ENCODE results near the gene RNF19B.
"Not testable (repeated sequence)": the region's sequence is repeated elsewhere in the genome, so short reads cannot be mapped to it uniquely, and the experiment has no call there.

Gene RNF19B

DNA sequence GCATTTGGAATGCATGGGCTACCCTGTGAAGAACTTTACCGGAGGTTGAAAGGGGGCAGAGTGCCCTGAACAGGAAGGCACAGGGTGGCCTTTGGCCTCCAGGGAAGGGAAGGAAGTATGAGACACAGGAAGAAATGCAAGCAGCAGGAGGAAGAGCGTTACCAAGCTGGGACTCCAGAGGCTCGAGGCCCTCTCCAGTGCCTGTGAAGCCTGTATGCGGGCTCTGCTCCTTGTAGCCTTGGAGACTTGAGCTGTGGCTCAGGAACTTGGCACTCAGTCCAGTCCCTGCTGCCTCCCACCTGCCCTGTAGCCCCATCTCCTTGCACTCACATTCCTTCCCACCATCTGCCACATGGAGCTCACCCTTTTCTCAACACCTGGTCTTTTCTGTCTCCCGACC, 33.5 kb upstream of the RNF19B start:
- no peak for DNase-seq
- intact Hi-C loops (cut with DNase I): no loop called here

DNA sequence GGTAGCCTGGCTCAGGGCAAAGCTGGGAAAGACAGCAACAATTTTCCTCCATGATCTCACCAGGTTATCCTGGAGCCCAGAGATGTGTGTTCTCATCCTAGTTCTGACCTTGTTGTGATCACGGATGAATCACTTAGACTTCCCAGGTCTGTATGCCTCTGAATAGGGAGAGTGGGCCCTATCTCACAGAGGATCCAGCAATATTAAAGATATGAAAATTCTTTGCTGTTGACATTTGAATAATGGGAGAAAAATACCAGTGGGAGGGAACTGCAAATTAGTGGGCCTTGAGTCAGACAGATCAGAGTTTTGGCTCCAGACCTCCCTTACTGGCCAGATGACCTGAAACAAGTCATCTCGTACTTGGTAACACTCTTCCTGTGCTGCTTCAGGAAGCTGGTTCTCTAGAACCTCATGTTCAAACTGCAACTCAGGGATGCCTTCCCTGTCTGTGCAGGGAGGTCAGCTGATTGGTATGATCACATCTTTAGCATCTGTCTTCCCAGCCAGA, 32.8 kb upstream of the RNF19B start:
- intact Hi-C loops (cut with DNase I): no loop called here
- no peak for DNase-seq

DNA sequence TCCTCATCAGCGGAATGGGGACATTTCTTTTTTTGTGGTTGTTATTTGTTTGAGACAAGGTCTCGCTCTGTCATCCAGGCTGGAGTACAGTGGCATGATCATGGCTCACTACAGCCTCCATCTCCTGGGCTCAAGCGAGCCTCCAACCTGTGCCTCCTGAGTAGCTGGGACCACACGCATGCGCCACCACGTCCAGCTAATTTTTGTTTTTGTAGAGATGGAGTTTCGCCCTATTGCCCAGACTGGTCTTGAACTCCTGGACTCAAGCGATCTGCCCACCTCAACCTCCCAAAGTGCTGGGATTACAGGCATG, 28.7 kb upstream of the RNF19B start:
- intact Hi-C loops (cut with DNase I); DNase-seq: not testable (repeated sequence)

DNA sequence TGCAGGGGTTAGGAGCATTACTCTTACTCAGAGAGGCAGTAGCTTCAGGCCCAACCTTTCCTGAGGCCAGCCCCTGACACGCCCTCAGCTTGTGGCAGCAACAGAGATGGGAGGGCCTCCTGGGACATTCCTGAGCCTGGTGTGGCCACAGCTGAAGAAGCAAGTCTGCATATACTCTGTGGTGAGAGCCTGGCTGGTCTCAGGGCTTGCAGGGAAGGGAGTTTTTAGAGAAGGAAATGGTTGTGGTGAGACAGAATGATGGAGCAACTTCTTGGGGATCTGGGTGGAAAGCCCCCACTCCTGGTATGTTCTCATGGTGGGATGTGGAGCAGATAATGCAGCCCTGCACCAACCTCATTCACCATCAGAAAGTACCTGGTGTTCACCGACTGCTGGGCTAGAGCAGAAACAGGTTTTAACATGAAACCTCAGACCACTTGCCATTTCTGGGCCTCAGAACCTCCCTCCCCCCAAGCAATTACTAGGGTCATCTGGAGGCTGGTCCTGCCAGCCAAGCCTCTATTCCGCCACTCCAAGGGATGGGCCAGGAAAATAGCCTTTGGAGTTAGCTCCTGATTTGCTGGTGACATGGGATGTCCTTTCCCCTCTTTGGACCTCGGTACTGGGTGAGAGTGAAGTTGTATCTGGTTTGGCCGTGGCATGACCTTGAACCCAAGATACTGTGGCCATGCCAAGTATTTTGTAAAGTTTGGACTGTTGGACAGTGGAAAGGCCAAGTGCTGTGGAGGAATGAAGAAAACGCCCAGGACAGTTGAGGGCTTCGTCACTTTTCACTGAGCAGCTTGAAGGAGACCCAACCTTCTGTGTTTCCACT, 28.1 kb upstream of the RNF19B start:
- peak in 34 of 42 donors; percentile 22 to 75 (median 48) for DNase-seq
- intact Hi-C loops (cut with DNase I): no loop called here

DNA sequence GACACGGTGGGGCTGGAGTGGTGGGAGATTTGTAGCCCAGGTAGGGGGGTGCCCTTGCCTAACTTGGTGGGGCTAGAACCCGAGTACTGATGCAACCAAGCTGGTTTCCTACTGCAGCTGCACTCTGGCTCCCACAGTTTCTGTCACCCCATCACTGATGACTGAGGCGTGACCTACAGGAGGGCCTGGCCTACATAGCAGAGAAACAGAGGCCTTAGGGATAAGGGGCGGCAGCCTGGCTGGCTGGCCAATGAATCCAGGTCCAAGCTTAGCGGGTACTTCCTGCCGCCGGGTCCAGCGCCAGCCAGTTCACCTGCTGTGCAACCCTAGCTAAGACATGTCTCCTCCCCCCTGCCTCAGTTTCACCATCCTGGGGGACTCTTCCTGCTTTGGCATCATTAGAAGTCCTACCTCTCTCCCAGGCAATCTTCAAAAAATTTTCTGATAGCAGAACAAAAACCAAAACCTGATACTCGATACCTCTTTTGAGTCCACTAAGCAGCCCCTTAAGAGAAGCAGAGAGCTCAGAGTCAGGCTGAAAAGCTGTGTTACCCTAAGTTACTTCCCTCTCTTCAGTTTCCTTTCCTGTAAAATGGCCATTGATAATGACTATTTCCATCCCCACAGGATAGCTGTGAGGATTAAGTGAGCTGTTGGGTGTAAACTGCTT, 27.3 kb upstream of the RNF19B start:
- intact Hi-C loops (cut with DNase I): no loop called here
- no peak for DNase-seq

DNA sequence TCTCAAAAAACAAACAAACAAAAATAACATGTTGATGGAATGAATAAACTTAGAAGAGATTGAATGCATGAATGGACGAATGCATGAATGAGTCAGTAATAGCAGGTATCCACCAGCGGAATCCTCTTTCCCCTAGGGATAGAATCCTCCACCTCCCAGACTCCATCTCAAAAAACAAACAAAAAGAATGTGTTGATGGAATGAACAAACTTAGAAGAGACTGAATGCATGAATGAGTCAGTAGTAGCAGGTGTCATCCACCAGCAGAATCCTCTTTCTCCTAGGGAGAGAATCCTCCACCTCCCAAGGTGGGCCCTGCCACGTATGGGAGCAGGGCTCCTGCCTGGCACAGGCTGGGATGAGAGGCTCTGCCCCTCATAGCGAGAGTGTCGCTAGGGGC, 26.8 kb upstream of the RNF19B start:
- intact Hi-C loops (cut with DNase I): no loop called here
- no peak for DNase-seq

DNA sequence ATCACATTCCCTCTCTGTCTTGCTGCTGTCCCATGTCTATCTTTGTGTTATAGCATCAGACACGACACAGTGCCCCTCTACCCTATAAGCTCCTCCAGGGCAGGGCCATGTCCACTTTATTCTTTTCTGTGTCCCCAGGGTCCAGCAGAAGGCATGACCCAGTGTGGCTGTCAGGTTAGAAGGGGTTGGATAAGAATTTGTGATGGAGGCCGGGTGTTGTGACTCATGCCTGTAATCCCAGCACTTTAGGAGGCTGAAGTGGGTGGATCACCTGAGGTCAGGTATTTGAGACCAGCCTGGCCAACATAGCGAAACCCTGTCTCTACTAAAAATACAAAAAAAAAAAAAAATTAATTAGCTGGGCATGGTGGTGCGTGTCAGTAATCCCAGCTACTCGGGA, 26.3 kb upstream of the RNF19B start:
- intact Hi-C loops (cut with DNase I): no loop called here
- no peak for DNase-seq

DNA sequence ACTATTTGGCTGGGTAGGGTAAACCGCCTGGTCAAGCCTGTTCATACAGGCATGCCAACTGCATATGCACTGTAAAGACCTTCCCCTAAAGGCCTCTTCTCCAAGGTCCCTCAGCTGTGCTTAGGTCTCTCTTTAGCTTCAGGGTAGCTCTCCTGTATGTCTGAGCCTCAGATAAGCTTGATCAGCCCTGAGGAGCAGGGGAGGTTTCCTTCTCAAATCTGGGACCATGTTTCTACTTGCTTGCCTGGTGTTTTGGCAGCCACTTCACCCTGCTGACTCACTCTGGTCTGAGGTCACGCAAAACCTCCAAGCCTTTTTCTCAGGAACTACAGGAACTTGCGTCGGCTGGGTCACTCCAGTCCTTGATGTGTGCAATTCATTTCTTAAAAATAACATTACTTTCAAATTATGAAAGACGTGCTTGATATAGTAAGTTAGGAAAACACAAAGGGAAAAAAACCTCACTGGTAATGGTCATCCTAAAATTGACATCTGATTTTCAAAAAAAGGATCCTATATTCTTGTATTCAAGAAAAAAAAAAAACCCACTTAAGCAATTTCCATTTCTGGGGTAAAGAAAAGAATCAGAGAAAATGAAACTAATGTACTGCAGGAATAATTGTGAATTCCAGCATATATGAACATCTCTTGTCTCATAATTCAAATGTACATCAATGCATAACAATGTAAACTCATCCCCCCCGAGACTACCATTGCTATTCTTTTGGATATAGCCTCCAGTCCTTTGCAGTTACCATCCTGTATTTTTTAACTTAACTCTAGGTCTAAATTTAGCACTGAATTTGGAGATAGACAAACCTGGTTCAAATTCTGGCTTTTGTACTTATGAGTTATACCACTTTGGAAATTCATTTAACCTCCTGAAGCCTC, 24.8 kb upstream of the RNF19B start:
- peak in 21 of 42 donors; percentile 26 to 78 (median 41) for DNase-seq
- intact Hi-C loops (cut with DNase I): no loop called here

DNA sequence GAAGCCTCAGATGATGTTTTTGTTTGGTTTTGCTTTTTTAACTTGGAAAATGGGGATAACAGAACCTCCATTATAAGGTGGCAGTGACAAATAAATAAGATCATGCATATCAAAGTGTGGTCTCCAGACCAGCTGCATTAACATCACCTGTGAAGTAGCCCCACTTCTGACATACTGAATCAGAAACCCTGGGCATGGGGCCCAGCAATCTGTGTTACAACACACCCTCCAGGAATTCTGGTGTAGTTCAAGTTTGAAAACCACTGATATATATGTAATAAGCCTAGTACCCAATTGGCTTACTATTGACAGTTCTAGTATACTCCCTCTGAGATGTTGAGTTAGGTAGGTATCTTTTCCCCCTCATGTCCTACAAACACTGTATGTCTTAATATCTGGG, 24.1 kb upstream of the RNF19B start:
- DNase-seq: no peak
- intact Hi-C loops (cut with DNase I): no loop called here

DNA sequence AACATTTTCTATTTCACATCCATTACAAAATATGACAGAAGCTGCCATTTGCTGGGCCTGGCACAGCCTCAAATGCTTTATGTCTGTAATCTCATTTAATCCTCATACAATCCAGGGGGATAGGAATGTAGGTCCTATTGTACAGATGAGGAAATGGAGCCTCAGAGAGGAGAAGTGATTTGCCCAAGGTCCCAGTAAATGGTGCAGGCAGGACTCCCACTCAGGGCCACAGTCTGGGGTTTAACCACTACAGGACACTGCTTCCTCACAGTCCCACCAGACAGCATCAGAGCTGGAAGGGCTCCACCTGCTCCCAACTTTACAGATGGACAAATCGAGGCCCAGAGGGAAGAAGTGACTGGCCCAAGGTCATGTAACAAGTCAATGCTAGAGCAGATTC, 20.6 kb upstream of the RNF19B start:
- intact Hi-C loops (cut with DNase I): no loop called here
- no peak for DNase-seq

DNA sequence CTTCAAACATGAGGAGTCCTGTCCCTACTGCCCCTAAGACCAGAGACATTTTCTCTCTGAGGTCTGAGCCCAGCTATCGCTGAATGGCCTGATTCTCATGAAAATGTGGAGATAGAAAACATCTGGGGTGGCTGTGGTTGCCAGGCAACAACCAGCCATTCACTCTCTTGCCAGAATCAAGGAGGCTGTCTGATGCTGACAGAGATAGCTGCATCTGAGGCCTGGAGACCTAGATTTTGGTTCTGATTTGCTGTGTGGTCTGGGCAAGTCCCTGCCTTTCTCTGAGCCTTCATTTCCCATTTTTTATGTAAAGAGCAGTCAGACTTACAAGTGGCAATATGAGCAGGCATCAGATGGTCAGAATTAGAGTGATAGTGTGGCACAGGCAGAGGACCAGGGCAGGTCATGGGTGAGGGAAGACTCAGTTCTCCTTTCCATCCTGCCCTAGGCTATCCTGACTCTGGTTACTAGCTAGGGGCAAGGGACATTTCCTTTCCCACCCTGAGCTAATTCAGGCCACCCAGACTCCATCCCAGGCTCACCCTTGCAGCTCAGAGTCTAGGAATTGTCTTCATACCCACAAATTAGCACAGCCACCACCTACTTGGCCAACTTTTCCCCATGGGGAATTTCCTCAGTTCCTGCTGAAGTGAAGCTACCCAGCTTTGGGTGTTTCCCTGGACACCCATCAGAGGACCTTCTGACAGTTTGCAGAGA, 20.0 kb upstream of the RNF19B start:
- intact Hi-C loops (cut with DNase I): no loop called here
- DNase-seq: peak in 32 of 42 donors; percentile 25 to 82 (median 56)

DNA sequence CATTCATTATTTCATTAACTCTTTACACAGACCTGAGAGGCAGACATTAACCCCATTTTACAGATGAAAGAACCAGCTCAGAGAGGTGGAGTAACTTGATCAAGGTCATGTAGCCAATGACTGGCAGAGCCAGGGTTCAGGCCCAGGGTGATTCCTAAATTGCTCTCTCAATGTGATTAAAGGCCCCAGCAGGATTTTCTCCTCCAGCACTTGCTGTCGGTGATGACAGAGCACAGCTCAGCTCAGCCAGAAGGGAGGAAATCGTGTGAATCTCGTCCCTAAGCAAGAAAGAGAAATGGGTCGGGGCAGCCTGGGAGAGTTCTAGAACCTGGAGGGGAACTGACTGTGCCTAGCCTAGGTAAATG, 19.5 kb upstream of the RNF19B start:
- no peak for DNase-seq
- intact Hi-C loops (cut with DNase I): no loop called here

DNA sequence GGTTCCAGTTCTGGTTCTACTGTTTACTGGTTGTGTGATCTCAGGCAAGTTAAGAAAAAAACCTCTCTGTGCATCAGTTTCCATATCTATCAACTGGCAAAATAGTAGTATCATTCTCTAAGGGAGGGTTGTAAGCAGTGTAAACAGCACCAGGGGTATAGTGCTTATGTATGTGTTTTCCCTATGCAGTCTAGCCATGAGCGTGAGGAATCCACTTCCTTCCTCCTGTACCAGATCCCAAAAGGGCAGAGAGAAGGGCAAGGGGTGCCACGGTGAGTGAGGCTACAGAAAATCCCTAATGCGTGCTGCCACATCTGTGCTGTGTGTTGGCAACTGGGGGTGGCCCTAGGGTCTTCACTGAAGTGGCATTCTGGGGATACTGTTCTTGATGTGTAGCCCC, 18.4 kb upstream of the RNF19B start:
- DNase-seq: no peak
- intact Hi-C loops (cut with DNase I): no loop called here

DNA sequence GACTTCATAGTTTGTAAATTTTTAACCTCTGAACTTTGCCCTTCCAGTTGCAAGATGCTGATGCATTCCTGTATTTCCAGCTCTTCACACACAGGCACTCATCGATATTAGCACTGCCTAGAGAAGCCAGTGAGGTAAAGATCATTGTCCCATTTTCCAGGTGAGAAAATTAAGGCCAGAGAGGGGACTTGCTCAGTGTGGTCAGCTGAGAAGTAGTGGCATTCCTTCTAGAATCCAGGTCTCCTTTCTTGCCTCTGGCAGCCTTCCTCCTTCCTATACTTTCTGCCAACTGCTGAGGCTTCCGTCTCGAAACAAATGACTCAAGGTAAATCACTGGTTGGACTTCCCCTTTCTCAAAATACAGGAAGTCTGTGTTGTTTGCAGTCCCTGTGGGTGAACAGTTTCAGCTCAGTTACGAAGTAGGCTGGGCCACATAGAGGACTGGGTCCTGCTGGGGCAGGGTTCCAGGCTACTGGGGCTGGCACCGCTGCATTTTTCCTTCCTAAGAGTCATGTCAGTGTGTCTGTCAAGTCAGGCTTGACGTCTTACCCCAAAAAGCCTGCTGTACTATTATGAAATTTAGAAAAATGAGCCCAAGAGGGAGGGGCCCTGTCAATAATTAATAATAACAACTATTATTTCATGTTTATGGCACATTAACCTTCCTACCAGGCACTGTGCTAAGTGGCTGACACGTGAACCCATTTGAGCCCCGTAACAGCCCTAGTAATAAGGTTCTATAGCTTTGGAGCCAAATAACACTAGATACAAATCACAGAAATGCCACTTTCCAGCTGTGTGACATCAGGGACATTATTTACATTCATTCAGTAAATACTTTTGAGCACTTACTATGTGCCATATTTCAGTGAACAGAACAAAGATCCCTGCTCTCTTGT, 16.6 kb upstream of the RNF19B start:
- DNase-seq: peak in 11 of 42 donors; percentile 15 to 46 (median 34)

DNA sequence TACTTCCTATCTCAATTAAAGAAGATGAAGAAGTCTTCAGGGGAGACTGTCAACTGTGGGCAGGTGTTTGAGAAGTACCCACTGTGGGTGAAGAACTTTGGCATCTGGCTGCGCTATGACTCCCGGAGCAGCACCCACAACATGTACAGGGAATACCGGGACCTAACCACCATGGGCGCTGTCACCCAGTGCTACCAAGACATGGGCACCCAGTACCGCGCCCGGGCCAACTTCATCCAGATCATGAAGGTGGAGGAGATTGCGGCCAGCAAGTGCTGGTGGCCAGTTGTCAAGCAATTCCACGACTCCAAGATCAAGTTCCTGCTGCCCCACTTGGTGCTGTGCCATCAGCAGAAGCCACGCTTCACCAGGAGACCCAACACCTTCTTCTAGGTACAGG, 15.5 kb upstream of the RNF19B start:
- DNase-seq: peak in 1 of 42 donors; percentile 37
- intact Hi-C loops (cut with DNase I): no loop called here

More for the DNA sequence above, 16.6 kb upstream of the RNF19B start:
- intact Hi-C loops (cut with DNase I): no loop called here

DNA sequence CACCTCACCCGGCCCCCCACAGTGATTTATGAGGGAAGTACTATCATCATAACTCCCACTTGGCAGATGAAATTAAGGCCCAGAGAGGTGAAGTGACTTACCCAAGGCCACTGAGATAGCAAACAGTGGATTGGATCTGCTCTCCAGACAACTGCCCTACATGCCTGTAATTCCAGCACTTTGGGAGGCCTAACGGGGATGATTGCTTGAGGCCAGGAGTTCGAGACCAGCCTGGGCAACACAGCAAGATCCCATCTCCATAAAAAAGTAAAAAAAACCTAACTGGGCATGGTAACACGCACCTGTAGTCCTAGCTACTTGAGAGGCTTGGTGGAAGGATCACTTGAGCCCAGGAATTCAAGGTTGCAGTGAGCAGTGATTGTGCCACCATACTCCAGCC, 14.2 kb upstream of the RNF19B start:
- intact Hi-C loops (cut with DNase I): no loop called here
- DNase-seq: no peak

DNA sequence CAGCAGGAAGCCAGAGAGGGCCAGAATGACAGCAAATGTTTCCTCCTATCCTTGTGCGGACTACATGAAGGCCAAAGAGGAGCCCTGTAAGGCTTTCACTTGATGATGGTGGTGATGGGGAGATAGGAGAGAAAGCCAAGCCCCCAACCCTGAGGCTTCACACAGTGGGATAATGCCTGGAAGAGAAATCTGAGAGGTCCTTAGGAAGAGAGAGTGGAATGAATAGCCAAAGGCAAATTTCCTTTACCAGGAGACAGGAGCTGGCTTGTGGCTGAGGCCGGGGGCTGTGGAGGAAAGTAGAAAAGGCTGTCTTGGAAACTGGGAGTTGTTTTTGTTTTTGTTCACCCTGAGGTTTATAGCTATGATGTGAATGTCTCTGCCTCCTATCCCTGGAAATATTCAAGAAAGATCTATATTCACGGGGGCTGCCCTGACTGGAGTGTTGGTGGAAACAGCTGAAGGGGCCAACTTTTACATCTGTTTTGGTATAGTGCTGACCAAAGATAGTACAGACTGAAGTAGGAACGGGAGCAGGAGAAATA, 13.0 kb upstream of the RNF19B start:
- intact Hi-C loops (cut with DNase I): no loop called here
- peak in 1 of 42 donors; percentile 18 for DNase-seq

DNA sequence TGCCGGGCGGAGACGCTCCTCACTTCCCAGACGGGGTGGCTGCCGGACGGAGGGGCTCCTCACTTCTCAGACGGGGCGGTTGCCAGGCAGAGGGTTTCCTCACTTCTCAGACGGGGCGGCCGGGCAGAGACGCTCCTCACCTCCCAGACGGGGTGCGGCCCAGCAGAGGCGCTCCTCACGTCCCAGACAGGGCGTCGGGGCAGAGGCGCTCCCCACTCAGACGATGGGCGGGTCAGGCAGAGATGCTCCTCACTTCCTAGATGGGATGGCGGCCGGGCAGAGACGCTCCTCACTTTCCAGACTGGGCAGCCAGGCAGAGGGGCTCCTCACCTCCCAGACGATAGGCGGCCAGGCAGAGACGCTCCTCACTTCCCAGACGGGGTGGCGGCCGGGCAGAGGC, 10.4 kb upstream of the RNF19B start:
- intact Hi-C loops (cut with DNase I): not testable (repeated sequence)
- peak in 1 of 42 donors; percentile 7 for DNase-seq

Measured in head of caudate nucleus (tissue), 42 donors.